Psoas muscle (tissue), 8 donors: ENCODE results near the gene PEF1. TPM values are rescaled to one million over a fixed set of nuclear protein-coding genes. Genes with fewer than 3 reads are reported as not detected.

Experiments
- ATAC-seq, 4 donors: fragments of 200-7000 bp; cut with Tn5 transposase; one replicate each; pipeline ENCODE4 v1.9.1; 2020; ENCODE audit warnings: moderate library complexity in 3 of 4, mild to moderate bottlenecking in 2 of 4
- DNase-seq, 2 donors: peaks; one replicate each; pipeline ENCODE4 v3.0.0-alpha.2; 2020
- H3K27ac ChIP-seq: fragments of 200-600 bp; one replicate; pipeline ENCODE4 v1.8.0; 2022
- H3K27me3 ChIP-seq, 3 donors: fragments of 200-600 bp in 1 of 3; one replicate each; pipeline versions ENCODE4 v1.6.1 to v1.8.0; 2013 to 2022; ENCODE audit warnings: low read length in 2 of 3, mild to moderate bottlenecking in 2 of 3, moderate library complexity in 1 of 3; ENCODE audit not compliant: insufficient read depth in 3 of 3
- H3K36me3 ChIP-seq, 2 donors: fragments of 200-600 bp in 1 of 2; one replicate each; pipeline versions ENCODE4 v1.6.1 to v1.8.0; 2013 to 2022; ENCODE audit warnings: low read depth in 1 of 2, mild to moderate bottlenecking in 1 of 2, moderate library complexity in 1 of 2; ENCODE audit not compliant: insufficient read depth in 1 of 2
- H3K4me1 ChIP-seq: fragments of 200-600 bp; one replicate; pipeline ENCODE4 v1.8.0; 2022
- H3K4me3 ChIP-seq: fragments of 200-600 bp; one replicate; pipeline ENCODE4 v1.8.0; 2022; ENCODE audit warnings: mild to moderate bottlenecking
- H3K9me3 ChIP-seq: fragments of 200-600 bp; one replicate; pipeline ENCODE4 v1.8.0; 2022
- CTCF ChIP-seq: fragments of 200-600 bp; IDR thresholded peaks from one replicate; pipeline ENCODE4 v1.8.0; 2022; ENCODE audit warnings: antibody characterized with exemption
- WGBS, 3 donors: extraction: QIAGEN DNeasy Blood & Tissue Kit; methylation state at CpG; one replicate each; pipeline versions ENCODE4 v1.1.6 to v1.1.7; 2013; 5-methylcytosine and 5-hydroxymethylcytosine counted together
- intact Hi-C, 2 donors: fragments of 100-400 bp; cut with DNase I; formaldehyde crosslinking; loops; one replicate each; pipeline versions ENCODE4 v1.11.0 to v1.14.2; 2022
- long read RNA-seq, 2 donors: library from polyadenylated mRNA; unstranded; transcript quantifications; one replicate each; pipeline ENCODE4 v2.0.0, GENCODE V29; 2021
- polyA plus RNA-seq, 3 donors: library from polyadenylated mRNA; stranded (reverse); fragments of 200-250 nt; gene quantifications; one replicate each; pipeline ENCODE4 v1.2.3, GENCODE V29; 2013
- total RNA-seq, 4 donors: library from RNA; stranded (reverse); fragmentation: NEBNext Ultra II Directional in 2 of 4; extraction: Animal tissue kit (Norgen Biotek cat#: 25700) in 2 of 4; gene quantifications; one replicate each; pipeline versions ENCODE4 v1.2.1 to v1.2.4, GENCODE V29; 2021 to 2023
- donor health status: healthy with polysubstance abuse.
- donor health status: DM: no; HTN: no; CAD: no; lungs with moderate emphysema.
- donor health status: Bipolar disorder and iron deficiency.
- donor health status: healthy.
- donor health status: DM: yes; HTN: yes; CAD: no.
- donor health status: DM: no; HTN: no; CAD: no.
- donor health status: DM: no; HTN: no; CAD: no.
- donor health status: DM: yes; HTN: yes; CAD: no.

Gene PEF1, protein sequence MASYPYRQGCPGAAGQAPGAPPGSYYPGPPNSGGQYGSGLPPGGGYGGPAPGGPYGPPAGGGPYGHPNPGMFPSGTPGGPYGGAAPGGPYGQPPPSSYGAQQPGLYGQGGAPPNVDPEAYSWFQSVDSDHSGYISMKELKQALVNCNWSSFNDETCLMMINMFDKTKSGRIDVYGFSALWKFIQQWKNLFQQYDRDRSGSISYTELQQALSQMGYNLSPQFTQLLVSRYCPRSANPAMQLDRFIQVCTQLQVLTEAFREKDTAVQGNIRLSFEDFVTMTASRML
- total RNA-seq: 10 to 100 TPM; 22.1 to 43.1 (median 29.7) TPM
- 10 to 100 TPM; 29.5 to 57.4 (median 30.7) TPM for polyA plus RNA-seq
- long read RNA-seq, donor 1, transcript PEF1-201 (5 exons, 1,629 nt): major isoform, 27 of 36 reads
- long read RNA-seq, donor 1, partial matches to known transcripts: 3 of 36 reads
- long read RNA-seq, donor 1, other reads (novel, unspliced or antisense): 5 of 36 reads
- long read RNA-seq, donor 2, transcript PEF1-201 (5 exons, 1,629 nt): major isoform, 61 of 91 reads
- long read RNA-seq, donor 2, transcript PEF1-205 (4 exons, 750 nt): minor isoform, 8 of 91 reads
- long read RNA-seq, donor 2, partial matches to known transcripts: 7 of 91 reads
- long read RNA-seq, donor 2, other reads (novel, unspliced or antisense): 15 of 91 reads

GRCh38 chr1:31644560-31645273 lies at the start of gene PEF1:
Gene PEF1 (minus strand): TSS chr1:31644876. CDS start chr1:31644864, 12 bp downstream.
- intact Hi-C loops: no loop called here
- no peak for TF ChIP-seq CTCF

GRCh38 chr1:31693231-31693630 lies 48.6 kb upstream of the PEF1 start:
- no peaks in the 10 kb centered on the region for H3K27me3 ChIP-seq
- no peak for TF ChIP-seq CTCF
- H3K9me3 ChIP-seq: no peaks in the 10 kb centered on the region
- peaks cover 0 to 4% of the 10 kb centered on the region in 2 donors for H3K36me3 ChIP-seq
- no peak for DNase-seq
- no peak for ATAC-seq
- 77 to 85% (median 81%) methylated on average over 10 of the region's 10 CpGs for WGBS, 3 donors
- intact Hi-C loops: no loop called here
- H3K27ac ChIP-seq: no peak overlapping the region
- no peaks in the 10 kb centered on the region for H3K4me1 ChIP-seq
- H3K4me3 ChIP-seq: no peak overlapping the region

More at GRCh38 chr1:31644560-31645273, at the start of gene PEF1:
- DNase-seq (peak; percentile 99 to 100), ATAC-seq (peak; percentile 94 to 97 (median 94))
- peak within 1 kb of the TSS; percentile 97 for H3K4me3 ChIP-seq
- H3K9me3 ChIP-seq: no peaks in the 10 kb centered on the region
- H3K36me3 ChIP-seq: peaks cover 0 to 6% of the 10 kb centered on the region in 2 donors
- WGBS, 3 donors: 0 to 1% (median 1%) methylated on average over 55 to 56 of the region's 56 CpGs
- H3K27me3 ChIP-seq: no peaks in the 10 kb centered on the region
- H3K4me1 ChIP-seq: peaks cover 51% of the 10 kb centered on the region
- peak within 1 kb of the TSS; percentile 100 for H3K27ac ChIP-seq

DNA sequence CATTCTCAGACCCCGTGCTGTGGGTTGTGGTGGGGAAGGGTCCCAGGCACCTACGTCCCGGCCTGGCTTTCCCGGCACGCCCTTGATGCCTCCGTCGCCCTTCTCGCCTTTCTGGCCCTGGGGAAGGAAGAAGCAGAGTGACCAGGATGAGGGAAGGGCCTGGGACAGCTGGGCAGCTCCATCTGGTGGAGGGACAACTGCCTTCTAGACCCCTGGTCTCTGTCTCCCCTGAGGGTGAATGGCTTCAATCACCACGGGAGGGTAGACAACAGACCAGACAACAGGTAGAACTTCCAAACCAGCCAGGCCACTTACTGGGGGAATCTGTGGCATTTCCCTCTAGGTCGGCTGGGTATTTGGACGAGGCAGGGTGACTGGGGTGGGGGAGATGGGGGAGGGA lies 47.3 kb upstream of the PEF1 start:
- intact Hi-C loops: no loop called here
- H3K36me3 ChIP-seq: peaks cover 0 to 4% of the 10 kb centered on the region in 2 donors
- peaks cover 0 to 2% (median 0%) of the 10 kb centered on the region in 3 donors for H3K27me3 ChIP-seq
- no peak for ATAC-seq
- no peak overlapping the region for H3K27ac ChIP-seq
- H3K4me3 ChIP-seq: no peak overlapping the region
- no peaks in the 10 kb centered on the region for H3K9me3 ChIP-seq
- DNase-seq: no peak
- WGBS, 3 donors: 84 to 92% (median 86%) methylated on average over 11 of the region's 11 CpGs
- TF ChIP-seq CTCF: no peak
- H3K4me1 ChIP-seq: no peaks in the 10 kb centered on the region

GRCh38 chr1:31691446-31691845 lies 46.8 kb upstream of the PEF1 start:
- Histone ChIP-seq H3K27ac (no peak overlapping the region), H3K36me3 (peaks cover 0 to 4% of the 10 kb centered on the region in 2 donors), H3K9me3 (no peaks in the 10 kb centered on the region), H3K4me1 (no peaks in the 10 kb centered on the region), H3K27me3 (peaks cover 0 to 2% (median 0%) of the 10 kb centered on the region in 3 donors), H3K4me3 (no peak overlapping the region)
- no peak for ATAC-seq
- WGBS, 3 donors: 89 to 94% (median 92%) methylated on average over 4 of the region's 4 CpGs
- DNase-seq: no peak
- no peak for TF ChIP-seq CTCF
- intact Hi-C loops: no loop called here
